H9 (cell line): Measurements from ENCODE around the gene CLECL1. TPM values are rescaled to one million over a fixed set of nuclear protein-coding genes. Genes with fewer than 3 reads are reported as not detected.

ENCODE experiments used
- DNase-seq: peaks from one replicate; pipeline ENCODE4 v3.0.0-alpha.2; 2017
- H2AFZ ChIP-seq: one replicate; pipeline ENCODE4 v1.6.1; 2013; ENCODE audit warnings: mild to moderate bottlenecking, low read length, control low read depth, moderate library complexity
- H2AK5ac ChIP-seq: 2 replicates; pipeline ENCODE4 v1.6.1; 2013; ENCODE audit warnings: low read length, control low read depth, mixed read lengths; ENCODE audit not compliant: insufficient read length
- H2BK120ac ChIP-seq: one replicate; pipeline ENCODE4 v1.6.1; 2013; ENCODE audit warnings: low read depth, mild to moderate bottlenecking, low read length, control low read depth, inconsistent platforms; ENCODE audit not compliant: poor library complexity, severe bottlenecking
- H2BK12ac ChIP-seq: 2 replicates; pipeline ENCODE4 v1.6.1; 2013; ENCODE audit warnings: low read length, control low read depth, mixed read lengths, low read depth; ENCODE audit not compliant: insufficient read length
- H2BK15ac ChIP-seq: 2 replicates; pipeline ENCODE4 v1.6.1; 2013; ENCODE audit warnings: low read depth, low read length, control low read depth
- H2BK20ac ChIP-seq: one replicate; pipeline ENCODE4 v1.6.1; 2013; ENCODE audit warnings: low read depth, mild to moderate bottlenecking, low read length, control low read depth, inconsistent platforms; ENCODE audit not compliant: poor library complexity, severe bottlenecking
- H2BK5ac ChIP-seq: 2 replicates; pipeline ENCODE4 v1.6.1; 2013; ENCODE audit warnings: low read length, control low read depth, mixed read lengths; ENCODE audit not compliant: insufficient read length
- H3K14ac ChIP-seq: 2 replicates; pipeline ENCODE4 v1.6.1; 2013; ENCODE audit warnings: low read length, control low read depth; ENCODE audit not compliant: insufficient read depth
- H3K18ac ChIP-seq: 2 replicates; pipeline ENCODE4 v1.6.1; 2013; ENCODE audit warnings: low read depth, mild to moderate bottlenecking, mixed read lengths, low read length, control low read depth; ENCODE audit not compliant: insufficient read length
- H3K23ac ChIP-seq: 2 replicates; pipeline ENCODE4 v1.6.1; 2013; ENCODE audit warnings: low read length, control low read depth, mixed read lengths, low read depth; ENCODE audit not compliant: insufficient read length
- H3K23me2 ChIP-seq: 2 replicates; pipeline ENCODE4 v1.6.1; 2013; ENCODE audit warnings: low read depth, mild to moderate bottlenecking, mixed read lengths, low read length, control low read depth; ENCODE audit not compliant: insufficient read length, poor library complexity, severe bottlenecking
- H3K27ac ChIP-seq: 2 replicates; pipeline ENCODE4 v1.5.1; 2013; ENCODE audit warnings: low read length, control low read depth, mixed read lengths, low read depth; ENCODE audit not compliant: insufficient read length
- H3K27me3 ChIP-seq: 2 replicates; pipeline ENCODE4 v1.6.1; 2013; ENCODE audit warnings: low read length, control low read depth, inconsistent platforms; ENCODE audit not compliant: insufficient read depth
- H3K4ac ChIP-seq: 2 replicates; pipeline ENCODE4 v1.6.1; 2013; ENCODE audit warnings: low read depth, mild to moderate bottlenecking, control low read depth, inconsistent platforms, low read length, moderate library complexity
- H3K4me1 ChIP-seq: 2 replicates; pipeline ENCODE4 v1.6.1; 2013; ENCODE audit warnings: low read length, control low read depth, inconsistent platforms; ENCODE audit not compliant: insufficient read depth
- H3K4me2 ChIP-seq: 2 replicates; pipeline ENCODE4 v1.6.1; 2013; ENCODE audit warnings: low read length, control low read depth, mixed read lengths; ENCODE audit not compliant: insufficient read length, insufficient read depth
- H3K56ac ChIP-seq: 2 replicates; pipeline ENCODE4 v1.6.1; 2013; ENCODE audit warnings: low read depth, mild to moderate bottlenecking, mixed read lengths, low read length, control low read depth; ENCODE audit not compliant: insufficient read length
- H3K79me1 ChIP-seq: 2 replicates; pipeline ENCODE4 v1.6.1; 2013; ENCODE audit warnings: low read depth, mild to moderate bottlenecking, moderate library complexity, low read length, control low read depth, inconsistent platforms; ENCODE audit not compliant: insufficient read depth, poor library complexity, severe bottlenecking
- H3K79me2 ChIP-seq: 2 replicates; pipeline ENCODE4 v1.6.1; 2013; ENCODE audit warnings: low read length, control low read depth, inconsistent platforms; ENCODE audit not compliant: insufficient read depth
- H3K9ac ChIP-seq: 2 replicates; pipeline ENCODE4 v1.6.1; 2013; ENCODE audit warnings: low read length, control low read depth, mixed read lengths; ENCODE audit not compliant: insufficient read length; ENCODE audit errors: extremely low read depth
- H3K9me3 ChIP-seq: one replicate; pipeline ENCODE4 v1.6.1; 2013; ENCODE audit warnings: low read depth, low read length, inconsistent platforms; ENCODE audit not compliant: control insufficient read depth
- H3T11ph ChIP-seq: one replicate; pipeline ENCODE4 v1.6.1; 2013; ENCODE audit warnings: mild to moderate bottlenecking, low read length, control low read depth, inconsistent platforms
- H4K20me1 ChIP-seq: one replicate; pipeline ENCODE4 v1.6.1; 2013; ENCODE audit not compliant: control insufficient read depth, insufficient read length, insufficient read depth
- H4K5ac ChIP-seq: 2 replicates; pipeline ENCODE4 v1.6.1; 2013; ENCODE audit warnings: low read depth, mild to moderate bottlenecking, mixed read lengths, low read length, control low read depth; ENCODE audit not compliant: insufficient read length
- H4K8ac ChIP-seq: replicated peaks from 2 replicates; pipeline ENCODE4 v1.6.1; 2013; ENCODE audit warnings: low read length, control low read depth, mixed read lengths, low read depth; ENCODE audit not compliant: insufficient read length
- H4K91ac ChIP-seq: 2 replicates; pipeline ENCODE4 v1.6.1; 2013; ENCODE audit warnings: low read depth, mild to moderate bottlenecking, moderate library complexity, mixed read lengths, low read length, control low read depth; ENCODE audit not compliant: insufficient read length
- H3K27ac Mint-ChIP-seq, 3 experiments: 2 replicates in 2 of 3; 3 replicates in 1 of 3; pipeline ENCODE4 v1.8.0; 2020 to 2021; ENCODE audit warnings: mixed read lengths in 3 of 3, mild to moderate bottlenecking in 1 of 3, moderate library complexity in 1 of 3
- H3K27me3 Mint-ChIP-seq: 2 replicates; pipeline ENCODE4 v1.8.0; 2021; ENCODE audit warnings: low read depth, mild to moderate bottlenecking, moderate library complexity, mixed read lengths
- H3K36me3 Mint-ChIP-seq, 3 experiments: 2 replicates in 2 of 3; 3 replicates in 1 of 3; pipeline ENCODE4 v1.8.0; 2020 to 2021; ENCODE audit warnings: low read depth in 3 of 3, mixed read lengths in 3 of 3; ENCODE audit not compliant: insufficient read depth in 1 of 3
- H3K4me1 Mint-ChIP-seq, 2 experiments: 2 replicates each; pipeline ENCODE4 v1.8.0; 2020; ENCODE audit warnings: mixed read lengths in 2 of 2
- H3K4me3 Mint-ChIP-seq, 2 experiments: 2 replicates in 1 of 2; 3 replicates in 1 of 2; pipeline ENCODE4 v1.8.0; 2020 to 2021; ENCODE audit warnings: mild to moderate bottlenecking in 2 of 2, mixed read lengths in 2 of 2, moderate library complexity in 1 of 2
- H3K9me3 Mint-ChIP-seq, 2 experiments: 2 replicates in 1 of 2; 3 replicates in 1 of 2; pipeline ENCODE4 v1.8.0; 2020; ENCODE audit warnings: mild to moderate bottlenecking in 2 of 2, mixed read lengths in 2 of 2, moderate library complexity in 1 of 2
- WGBS: extraction: QIAGEN DNeasy Blood & Tissue Kit; methylation state at CpG from one replicate; pipeline ENCODE4 v1.1.7; 2013; ENCODE audit warnings: missing lambda C conversion rate, low lambda C conversion rate, mixed read lengths; ENCODE audit not compliant: insufficient read length; ENCODE audit errors: extremely low coverage; 5-methylcytosine and 5-hydroxymethylcytosine counted together
- total RNA-seq: library from RNA; stranded (reverse); gene quantifications from 2 replicates; pipeline ENCODE4 v1.2.1, GENCODE V29; 2021
- TF ChIP-seq, protein P1 (sequence below): fragments of 200-600 bp; sonication (generic); conservative IDR thresholded peaks from 3 replicates; pipeline ENCODE4 v1.8.0; 2021; ENCODE audit warnings: antibody characterized with exemption, mild to moderate bottlenecking

CLECL1 gene
- total RNA-seq, 1 experiment from 2014 or later, result not detected

DNA sequence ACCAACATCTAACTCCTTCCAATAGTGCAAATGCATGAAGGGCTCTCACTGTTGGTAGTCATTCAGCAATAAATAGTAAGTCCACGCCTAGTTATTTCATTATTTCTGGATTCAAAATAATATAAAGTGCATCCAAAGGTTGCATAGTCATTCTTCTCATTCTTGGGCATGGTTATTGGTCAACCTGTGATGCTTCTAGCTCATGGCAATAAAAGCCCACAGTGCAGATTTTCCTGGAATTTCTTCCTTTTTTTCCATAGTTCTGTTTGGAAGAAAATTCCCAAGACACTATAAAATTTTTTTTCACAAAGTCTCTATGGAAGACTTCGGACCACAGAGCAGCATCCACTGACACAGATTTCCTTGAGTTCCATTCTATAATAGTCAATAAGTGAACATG lies 20.2 kb upstream of the CLECL1 start:
- Mint-ChIP-seq H3K27me3 (no peaks in the 10 kb centered on the region), H3K4me3 (no peak overlapping the region), H3K27ac (no peak overlapping the region), H3K36me3 (no peaks in the 10 kb centered on the region), H3K9me3 (no peaks in the 10 kb centered on the region), H3K4me1 (peaks cover 12 to 19% of the 10 kb centered on the region in 2 experiments)
- no CpG with 5 or more reads among the region's 2 CpGs for WGBS
- no peak overlapping the region for H2AK5ac ChIP-seq
- H3K4ac ChIP-seq, result no peak overlapping the region
- H3K4me1 ChIP-seq, result no peaks in the 10 kb centered on the region
- H3K9ac ChIP-seq, result no peak overlapping the region
- no peak overlapping the region for H2BK20ac ChIP-seq
- H4K91ac ChIP-seq, result no peak overlapping the region
- H2BK15ac ChIP-seq, result no peak overlapping the region
- no peaks in the 10 kb centered on the region for H4K20me1 ChIP-seq
- no peak for DNase-seq
- TF ChIP-seq, protein P1, sequence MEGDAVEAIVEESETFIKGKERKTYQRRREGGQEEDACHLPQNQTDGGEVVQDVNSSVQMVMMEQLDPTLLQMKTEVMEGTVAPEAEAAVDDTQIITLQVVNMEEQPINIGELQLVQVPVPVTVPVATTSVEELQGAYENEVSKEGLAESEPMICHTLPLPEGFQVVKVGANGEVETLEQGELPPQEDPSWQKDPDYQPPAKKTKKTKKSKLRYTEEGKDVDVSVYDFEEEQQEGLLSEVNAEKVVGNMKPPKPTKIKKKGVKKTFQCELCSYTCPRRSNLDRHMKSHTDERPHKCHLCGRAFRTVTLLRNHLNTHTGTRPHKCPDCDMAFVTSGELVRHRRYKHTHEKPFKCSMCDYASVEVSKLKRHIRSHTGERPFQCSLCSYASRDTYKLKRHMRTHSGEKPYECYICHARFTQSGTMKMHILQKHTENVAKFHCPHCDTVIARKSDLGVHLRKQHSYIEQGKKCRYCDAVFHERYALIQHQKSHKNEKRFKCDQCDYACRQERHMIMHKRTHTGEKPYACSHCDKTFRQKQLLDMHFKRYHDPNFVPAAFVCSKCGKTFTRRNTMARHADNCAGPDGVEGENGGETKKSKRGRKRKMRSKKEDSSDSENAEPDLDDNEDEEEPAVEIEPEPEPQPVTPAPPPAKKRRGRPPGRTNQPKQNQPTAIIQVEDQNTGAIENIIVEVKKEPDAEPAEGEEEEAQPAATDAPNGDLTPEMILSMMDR, result no peak
- no peaks in the 10 kb centered on the region for H3K27me3 ChIP-seq
- no peak overlapping the region for H3K18ac ChIP-seq
- no peak overlapping the region for H2BK5ac ChIP-seq
- no peaks in the 10 kb centered on the region for H3K9me3 ChIP-seq
- no peak overlapping the region for H3K4me2 ChIP-seq
- no peak overlapping the region for H3K56ac ChIP-seq
- H3K27ac ChIP-seq, result no peak overlapping the region
- H2AFZ ChIP-seq, result no peak overlapping the region
- H3K23ac ChIP-seq, result no peak overlapping the region
- H3K79me2 ChIP-seq, result no peaks in the 10 kb centered on the region
- H3K23me2 ChIP-seq, result no peaks in the 10 kb centered on the region
- H4K8ac ChIP-seq, result no peak overlapping the region
- no peak overlapping the region for H2BK12ac ChIP-seq
- no peak overlapping the region for H2BK120ac ChIP-seq
- no peak overlapping the region for H3T11ph ChIP-seq
- H4K5ac ChIP-seq, result no peak overlapping the region
- no peak overlapping the region for H3K14ac ChIP-seq
- H3K79me1 ChIP-seq, result no peaks in the 10 kb centered on the region
